M059J (cell line): ENCODE data around the gene CCDC17. TPM values are rescaled to one million over a fixed set of nuclear protein-coding genes. Genes with fewer than 3 reads are reported as not detected.

ENCODE experiments used
- DNase-seq: peaks from one replicate; pipeline ENCODE4 v3.0.0-alpha.2; 2012; ENCODE audit warnings: low read depth
- total RNA-seq: library from RNA; depleted of rRNA; stranded (reverse); fragments of >200 nt; shearing (Covaris generic); gene quantifications from 2 replicates; pipeline ENCODE4 v1.2.3, GENCODE V29; 2014; rRNA removed

Gene CCDC17
- total RNA-seq, 1 experiment from 2014 or later, result 0.10 TPM

DNA sequence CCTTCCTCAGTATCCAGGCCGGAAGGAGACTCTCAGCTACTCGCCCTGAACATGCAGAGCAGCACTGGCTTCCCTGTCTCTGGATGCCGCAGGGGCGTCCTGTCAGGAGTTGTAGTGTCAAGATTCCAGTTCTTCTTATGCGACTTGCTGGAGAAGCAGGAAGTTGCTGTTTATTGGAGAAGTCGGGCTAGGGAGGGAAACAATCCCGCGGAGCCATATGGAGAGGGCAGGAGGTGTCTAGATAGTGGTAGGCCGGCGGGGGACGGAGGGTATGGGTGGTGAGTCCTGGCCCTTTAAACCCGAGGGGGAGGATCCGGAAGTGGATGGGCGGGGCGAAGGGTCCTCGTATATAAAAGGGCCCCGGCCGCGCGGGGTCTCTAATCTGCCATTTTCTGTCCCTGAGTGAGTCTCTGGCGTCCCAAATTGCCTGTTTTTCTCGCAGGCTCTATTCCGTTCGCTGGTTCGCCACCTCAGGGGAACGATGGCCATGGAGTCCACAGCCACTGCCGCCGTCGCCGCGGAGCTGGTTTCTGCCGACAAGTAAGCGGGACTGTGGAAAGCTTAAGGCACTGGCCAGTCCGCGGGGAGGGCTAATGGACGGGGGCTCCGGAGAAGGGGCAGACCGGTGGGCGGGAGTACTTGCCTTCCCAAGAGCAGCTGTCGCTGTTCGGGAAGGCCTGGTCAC is 40.0 kb downstream of the CCDC17 start, which contains the start of gene NASP:
Gene NASP (plus strand): TSS at position 376 of the 685 bp plus-strand sequence. CDS start 106 bp downstream, at position 482.
- peak; percentile 83 for DNase-seq

DNA sequence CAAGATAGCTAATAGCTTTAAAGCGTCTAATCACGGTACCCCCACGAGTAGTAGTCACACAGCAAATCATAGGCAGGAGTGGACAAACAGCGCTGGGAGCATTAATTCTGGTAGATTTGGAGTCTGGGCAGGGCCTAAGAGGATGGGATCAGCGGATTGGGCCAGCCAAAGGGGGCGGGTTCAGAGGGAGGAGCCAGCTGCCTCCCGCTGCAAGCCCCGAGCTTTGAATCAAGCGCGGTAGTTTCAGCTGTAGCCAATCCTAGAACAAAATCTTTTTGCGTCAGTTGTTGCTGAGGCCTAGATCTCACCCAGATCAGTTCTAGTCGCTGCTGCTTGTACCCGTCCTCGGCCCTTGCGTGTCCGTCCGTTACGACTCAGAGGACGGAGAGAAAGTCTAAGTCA is 40.6 kb downstream of the CCDC17 start:
- DNase-seq, result peak; percentile 97

DNA sequence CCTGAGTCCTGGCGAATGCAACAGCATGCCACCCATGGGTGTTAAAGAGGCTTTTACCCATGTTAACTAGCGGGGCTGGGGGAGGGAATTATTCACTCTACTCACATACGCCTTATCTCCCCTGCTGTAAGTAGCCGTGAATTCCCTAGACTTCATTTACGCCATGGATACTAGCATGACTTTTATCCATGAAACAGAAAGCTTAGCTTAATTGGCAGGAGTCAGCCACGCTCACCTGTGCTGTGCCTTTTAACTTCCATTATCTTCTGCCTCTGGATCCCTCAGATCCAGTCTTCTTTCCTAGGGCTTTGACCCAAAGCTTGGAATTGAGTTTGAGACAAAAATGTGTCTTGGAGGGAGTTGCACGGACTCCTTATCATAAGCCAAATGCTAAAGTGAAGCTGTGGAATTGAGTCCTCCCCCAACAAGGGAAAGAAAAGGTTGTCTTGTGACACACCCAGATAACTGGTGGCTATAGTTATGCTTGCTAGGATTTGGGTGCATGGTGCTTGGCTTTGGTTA is 49.7 kb downstream of the CCDC17 start:
- DNase-seq, result no peak

GRCh38 chr1:45573231-45573804 is 50.5 kb downstream of the CCDC17 start:
- DNase-seq, result no peak

GRCh38 chr1:45570631-45571030 is 53.2 kb downstream of the CCDC17 start:
- no peak for DNase-seq

Other genes with a start within 250 kb of the CCDC17 start
- gene TESK2, start 132.9 kb downstream of the CCDC17 start, total RNA-seq, result 3.4 and 5.8 TPM in 2 replicates
- gene CCDC163, start 124.0 kb downstream of the CCDC17 start, total RNA-seq, result 2.9 and 4.9 TPM in 2 replicates
- gene MMACHC, start 123.8 kb downstream of the CCDC17 start, total RNA-seq, result 6.1 and 8.3 TPM in 2 replicates
- gene PRDX1, start 102.2 kb downstream of the CCDC17 start, total RNA-seq, result 826 and 917 TPM in 2 replicates
- gene AKR1A1, start 73.2 kb downstream of the CCDC17 start, total RNA-seq, result 71.2 and 88.4 TPM in 2 replicates
- gene NASP, start 40.0 kb downstream of the CCDC17 start, total RNA-seq, result 104 and 120 TPM in 2 replicates
- 140 and 145 TPM in 2 replicates for gene GPBP1L1, start 62.5 kb upstream of the CCDC17 start, total RNA-seq
- gene TMEM69, start 64.1 kb upstream of the CCDC17 start, total RNA-seq, result 35.8 and 37.6 TPM in 2 replicates
- 4.6 and 7.8 TPM in 2 replicates for gene IPP, start 126.6 kb upstream of the CCDC17 start, total RNA-seq
- 14.2 and 15.7 TPM in 2 replicates for gene MAST2, start 179.6 kb upstream of the CCDC17 start, total RNA-seq